Mucosa of descending colon (tissue), 3 donors: ENCODE data around the gene STK25. TPM values are rescaled to one million over a fixed set of nuclear protein-coding genes. Genes with fewer than 3 reads are reported as not detected.
A peak's percentile ranks its signal among the peaks of the same experiment; 100 is the strongest.

Experiments used
- ATAC-seq: fragments of 200-7000 bp; cut with Tn5 transposase; one replicate; pipeline ENCODE4 v1.9.1; 2020; ENCODE audit warnings: mild to moderate bottlenecking, moderate library complexity
- DNase-seq, 3 donors: peaks; one replicate each; pipeline ENCODE4 v3.0.0-alpha.2; 2020
- H3K36me3 ChIP-seq: fragments of 200-600 bp; one replicate; pipeline ENCODE4 v1.8.0; 2021; ENCODE audit warnings: low read depth, mild to moderate bottlenecking
- H3K4me1 ChIP-seq: fragments of 200-600 bp; one replicate; pipeline ENCODE4 v1.8.0; 2021; ENCODE audit warnings: low read depth, mild to moderate bottlenecking
- H3K4me3 ChIP-seq: fragments of 200-600 bp; one replicate; pipeline ENCODE4 v1.8.0; 2021; ENCODE audit warnings: mild to moderate bottlenecking
- H3K9me3 ChIP-seq: fragments of 200-600 bp; one replicate; pipeline ENCODE4 v1.8.0; 2021; ENCODE audit warnings: mild to moderate bottlenecking
- intact Hi-C, 2 donors: fragments of 100-400 bp; cut with DNase I in 1 of 2; cut with micrococcal nuclease in 1 of 2; formaldehyde crosslinking; loops; one replicate each; pipeline versions ENCODE4 v1.11.0 to v1.11.1; 2022; cut with DNase I, micrococcal nuclease
- total RNA-seq, 3 donors: library from RNA; stranded (reverse); fragmentation: NEBNext Ultra II Directional in 2 of 3; extraction: Animal tissue kit (Norgen Biotek cat#: 25700) in 2 of 3; gene quantifications; one replicate each; pipeline versions ENCODE4 v1.2.1 to v1.2.4, GENCODE V29; 2021 to 2023
- TF ChIP-seq, protein P1 (sequence below): fragments of 200-600 bp; IDR thresholded peaks from one replicate; pipeline ENCODE4 v1.8.0; 2022; ENCODE audit warnings: antibody characterized with exemption, mild to moderate bottlenecking
- donor health status: DM: no; HTN: no; CAD: no; lungs with moderate emphysema.
- donor health status: DM: no; HTN: no; CAD: no.
- donor health status: DM: no; HTN: yes; CAD: no.

STK25 gene
- total RNA-seq, 3 donors from 2014 or later: 89.8 to 137 (median 129) TPM

DNA sequence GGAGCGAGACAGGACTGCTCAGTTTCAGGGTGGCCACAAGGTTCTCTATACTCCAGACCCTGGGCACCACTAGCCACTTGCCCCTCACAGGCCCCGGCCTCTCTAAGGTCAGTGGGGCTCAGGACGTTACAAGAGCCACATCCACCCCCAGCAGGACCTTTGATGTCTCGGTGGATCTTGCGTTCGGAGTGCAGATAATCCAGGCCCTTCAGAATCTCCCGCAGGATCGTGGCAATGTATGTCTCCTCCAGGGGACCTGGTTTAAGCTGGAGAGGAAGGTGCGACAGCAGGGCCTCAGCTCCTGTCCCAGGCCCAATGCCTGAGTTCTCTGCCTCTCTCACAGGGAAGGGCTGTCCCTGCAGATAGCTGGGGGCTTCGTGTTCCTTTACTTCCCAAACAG lies 8.4 kb downstream of the STK25 start:
- peaks cover 16% of the 10 kb centered on the region for H3K4me1 ChIP-seq
- DNase-seq (no peak), ATAC-seq (no peak)
- no peaks in the 10 kb centered on the region for H3K36me3 ChIP-seq
- H3K4me3 ChIP-seq: no peak overlapping the region
- intact Hi-C loops: no loop called here
- TF ChIP-seq, protein P1, sequence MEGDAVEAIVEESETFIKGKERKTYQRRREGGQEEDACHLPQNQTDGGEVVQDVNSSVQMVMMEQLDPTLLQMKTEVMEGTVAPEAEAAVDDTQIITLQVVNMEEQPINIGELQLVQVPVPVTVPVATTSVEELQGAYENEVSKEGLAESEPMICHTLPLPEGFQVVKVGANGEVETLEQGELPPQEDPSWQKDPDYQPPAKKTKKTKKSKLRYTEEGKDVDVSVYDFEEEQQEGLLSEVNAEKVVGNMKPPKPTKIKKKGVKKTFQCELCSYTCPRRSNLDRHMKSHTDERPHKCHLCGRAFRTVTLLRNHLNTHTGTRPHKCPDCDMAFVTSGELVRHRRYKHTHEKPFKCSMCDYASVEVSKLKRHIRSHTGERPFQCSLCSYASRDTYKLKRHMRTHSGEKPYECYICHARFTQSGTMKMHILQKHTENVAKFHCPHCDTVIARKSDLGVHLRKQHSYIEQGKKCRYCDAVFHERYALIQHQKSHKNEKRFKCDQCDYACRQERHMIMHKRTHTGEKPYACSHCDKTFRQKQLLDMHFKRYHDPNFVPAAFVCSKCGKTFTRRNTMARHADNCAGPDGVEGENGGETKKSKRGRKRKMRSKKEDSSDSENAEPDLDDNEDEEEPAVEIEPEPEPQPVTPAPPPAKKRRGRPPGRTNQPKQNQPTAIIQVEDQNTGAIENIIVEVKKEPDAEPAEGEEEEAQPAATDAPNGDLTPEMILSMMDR: no peak
- H3K9me3 ChIP-seq: no peaks in the 10 kb centered on the region

DNA sequence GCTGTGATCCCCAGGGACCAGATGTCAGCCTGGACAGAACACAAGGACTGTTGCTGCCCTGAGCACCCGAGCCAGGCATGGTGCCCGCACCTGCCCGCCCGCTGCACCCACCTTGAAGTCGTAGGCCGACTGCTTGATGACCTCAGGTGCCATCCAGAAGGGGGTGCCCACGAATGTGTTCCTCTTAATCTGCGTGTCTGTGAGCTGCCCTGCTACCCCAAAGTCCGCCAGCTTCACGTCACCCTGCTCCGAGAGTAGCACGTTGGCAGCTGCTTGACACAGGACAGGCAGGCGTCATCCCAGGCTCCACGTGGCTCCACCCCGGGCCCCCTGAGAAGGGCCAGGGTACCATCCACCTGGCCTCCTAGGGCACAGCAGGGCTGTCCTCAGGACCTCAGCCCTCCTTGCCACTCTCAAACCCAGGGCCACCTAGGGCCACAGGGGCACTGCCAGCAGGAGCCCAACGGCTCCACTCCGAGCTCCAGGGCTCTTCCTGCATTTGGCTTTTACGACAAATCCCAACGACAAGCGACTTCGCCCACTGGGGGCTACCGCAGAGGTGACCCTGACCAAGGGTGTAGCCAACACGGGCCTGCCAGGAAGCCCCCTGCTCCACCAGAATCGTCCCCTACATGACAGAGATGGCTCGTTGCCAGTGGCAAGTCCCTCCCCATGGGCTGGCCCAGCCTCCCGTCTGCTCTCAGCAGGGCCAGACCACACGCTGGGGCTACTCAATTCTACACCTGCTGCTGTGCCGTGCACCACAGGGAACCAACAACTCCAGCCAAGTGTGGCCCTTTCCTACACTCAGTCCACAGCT lies 9.0 kb downstream of the STK25 start:
- Histone ChIP-seq H3K9me3 (no peaks in the 10 kb centered on the region), H3K4me3 (no peak overlapping the region), H3K4me1 (peaks cover 22% of the 10 kb centered on the region), H3K36me3 (no peaks in the 10 kb centered on the region)
- ATAC-seq: no peak
- DNase-seq: no peak
- intact Hi-C loops: no loop called here
- TF ChIP-seq, protein P1: no peak

DNA sequence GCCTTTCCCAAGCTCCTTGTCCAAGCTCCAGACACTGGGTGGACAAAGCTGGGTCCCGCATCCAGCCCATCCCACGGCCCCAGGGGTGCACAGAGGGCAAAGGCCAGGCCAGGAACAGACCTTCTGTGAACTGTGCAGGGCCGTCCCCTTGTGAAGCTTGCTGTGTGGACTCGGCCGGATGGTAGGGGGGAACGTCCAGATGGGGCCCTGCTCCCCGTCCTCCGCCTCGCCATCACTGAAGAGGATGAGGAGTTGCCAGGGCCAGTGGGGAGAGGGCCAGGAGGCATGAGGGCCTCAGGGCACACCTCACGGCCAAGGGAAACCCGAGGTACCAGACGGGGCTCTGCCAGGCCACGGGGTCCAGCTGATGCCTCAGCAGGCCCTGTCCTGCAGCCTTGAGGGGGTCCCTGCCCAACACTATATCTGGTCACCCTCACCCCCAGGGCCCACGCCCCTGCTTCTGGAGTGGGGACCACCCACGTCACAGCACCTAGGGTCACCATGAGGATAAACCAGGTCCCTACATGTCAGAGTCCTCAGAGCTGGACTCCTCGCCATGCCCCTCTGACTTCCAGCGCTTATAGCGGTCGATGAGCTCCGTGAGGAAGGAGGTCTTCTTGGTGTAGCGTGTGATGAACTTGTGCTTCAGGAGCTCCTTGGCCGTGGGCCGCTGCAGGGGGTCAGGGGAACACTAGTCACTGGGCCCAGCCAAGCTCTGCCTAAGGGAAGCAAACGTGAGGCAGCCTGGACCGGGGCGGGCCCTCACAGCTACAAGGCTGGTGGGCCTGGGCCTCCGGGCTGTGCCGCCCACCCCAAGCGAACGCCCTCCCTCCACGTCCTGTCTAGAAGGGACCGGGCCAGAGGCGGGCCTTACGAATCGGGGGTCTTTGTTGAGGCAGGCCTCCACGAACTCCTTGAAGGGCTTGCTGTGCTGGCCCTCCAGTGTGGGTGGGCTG lies 10.0 kb downstream of the STK25 start:
- Histone ChIP-seq H3K4me3 (no peak overlapping the region), H3K9me3 (no peaks in the 10 kb centered on the region), H3K4me1 (peaks cover 24% of the 10 kb centered on the region), H3K36me3 (no peaks in the 10 kb centered on the region)
- ATAC-seq (no peak), DNase-seq (no peak)
- TF ChIP-seq, protein P1: no peak
- intact Hi-C loops: no loop called here

DNA sequence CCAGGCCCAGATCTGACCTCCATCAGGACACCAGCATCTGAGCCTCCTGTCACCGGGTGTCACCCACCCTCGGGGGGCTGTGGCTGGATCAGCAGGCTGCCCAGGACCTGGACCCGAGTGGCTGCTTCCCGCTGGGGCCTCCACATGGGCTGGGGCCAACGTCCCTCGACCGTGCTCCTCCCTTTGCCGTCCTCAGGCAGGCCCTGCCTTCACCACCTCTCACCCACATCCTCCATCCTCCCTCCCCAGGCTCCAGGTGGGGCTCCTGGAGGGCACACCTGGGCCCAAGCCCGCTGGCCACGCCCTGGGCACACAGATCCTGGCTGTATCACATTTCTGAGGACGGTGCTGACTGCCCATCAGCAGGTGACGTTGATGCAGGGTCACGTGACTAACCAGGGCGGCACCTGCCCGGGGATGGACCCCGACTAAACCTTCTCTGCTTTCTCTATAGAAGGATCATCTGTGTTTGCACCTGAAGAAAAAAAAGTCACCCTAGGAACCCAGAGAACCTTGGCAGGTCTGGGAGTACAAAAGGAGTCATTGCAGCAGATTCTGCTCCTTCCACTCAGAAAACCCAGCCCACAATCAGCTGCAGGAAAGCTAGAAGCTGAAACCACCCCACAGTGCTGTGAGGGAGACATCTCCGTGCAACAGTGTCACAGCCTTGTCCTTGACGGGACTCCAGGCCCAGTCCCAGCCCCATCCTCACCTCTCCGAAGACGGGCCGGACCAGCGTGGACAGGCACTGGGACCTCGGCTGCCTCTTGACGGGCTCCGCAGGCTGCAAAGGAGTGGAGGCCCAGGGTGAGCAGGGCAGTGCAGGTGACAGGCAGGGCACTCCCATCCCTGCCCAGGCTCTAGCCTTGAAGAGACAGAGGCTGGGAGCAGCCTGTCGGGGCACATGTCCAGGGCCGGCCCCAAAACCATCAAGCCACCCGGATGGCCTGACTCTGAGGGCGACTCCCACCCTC lies 11.2 kb downstream of the STK25 start:
- intact Hi-C loops: no loop called here
- peak; percentile 81 to 88 (median 86) for DNase-seq
- Histone ChIP-seq H3K4me3 (no peak overlapping the region), H3K4me1 (peaks cover 24% of the 10 kb centered on the region), H3K36me3 (no peaks in the 10 kb centered on the region), H3K9me3 (no peaks in the 10 kb centered on the region)
- TF ChIP-seq, protein P1: no peak
- peak; percentile 90 for ATAC-seq
